IPS-NIHi11 (cell line): ENCODE data around the gene AP5M1.
A peak's percentile ranks its signal among the peaks of the same experiment; 100 is the strongest.
"Not testable (repeated sequence)": the region's sequence is repeated elsewhere in the genome, so short reads cannot be mapped to it uniquely, and the experiment has no call there.

Source experiments
- DNase-seq: peaks from one replicate; pipeline ENCODE4 v3.0.0; 2012; ENCODE audit warnings: mixed read lengths, low spot score

Gene AP5M1

DNA sequence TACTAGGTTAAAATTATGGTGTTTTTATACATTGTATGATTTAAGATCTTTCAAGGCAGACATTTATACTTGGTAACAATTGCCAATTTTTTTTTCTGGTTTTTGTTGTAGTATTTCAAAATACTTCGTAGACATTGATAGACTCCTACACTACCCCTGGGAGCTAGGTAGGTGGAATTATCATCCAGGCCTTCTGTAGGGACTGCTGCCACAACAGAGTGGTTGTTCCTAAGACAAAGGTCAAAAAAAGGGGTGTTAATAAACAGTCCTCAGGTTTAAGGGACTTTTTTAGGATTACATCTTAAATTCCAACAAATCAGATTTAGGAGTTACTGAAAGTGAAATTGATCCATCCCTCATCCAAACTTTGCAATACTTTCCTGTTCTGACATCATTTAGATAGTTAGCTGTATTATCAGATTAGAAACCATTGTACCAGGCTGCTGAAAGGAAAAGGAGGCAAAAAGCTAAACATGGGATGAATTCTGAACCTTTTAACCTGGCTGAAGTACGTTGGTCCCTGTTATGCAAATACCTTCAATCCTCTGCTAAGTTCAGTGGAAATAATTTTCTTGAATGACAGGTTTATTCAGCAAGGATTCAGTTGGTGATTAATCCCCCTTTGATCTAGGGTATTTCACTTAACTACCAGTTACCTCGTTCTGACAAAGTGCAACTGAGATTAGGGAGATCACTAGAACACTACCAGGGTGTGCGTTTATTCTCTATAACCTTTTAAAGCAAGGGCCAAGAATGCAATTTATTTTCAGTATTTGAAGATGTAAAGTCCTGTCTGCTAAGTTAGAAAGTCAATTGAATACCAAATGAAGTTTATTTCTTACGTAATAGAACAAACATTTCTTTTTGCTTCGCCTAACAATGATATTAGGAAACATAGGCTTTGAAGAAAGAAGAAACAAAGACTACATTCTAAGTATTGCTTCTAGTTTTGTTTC, 23.2 kb downstream of the AP5M1 start:
- no peak for DNase-seq

DNA sequence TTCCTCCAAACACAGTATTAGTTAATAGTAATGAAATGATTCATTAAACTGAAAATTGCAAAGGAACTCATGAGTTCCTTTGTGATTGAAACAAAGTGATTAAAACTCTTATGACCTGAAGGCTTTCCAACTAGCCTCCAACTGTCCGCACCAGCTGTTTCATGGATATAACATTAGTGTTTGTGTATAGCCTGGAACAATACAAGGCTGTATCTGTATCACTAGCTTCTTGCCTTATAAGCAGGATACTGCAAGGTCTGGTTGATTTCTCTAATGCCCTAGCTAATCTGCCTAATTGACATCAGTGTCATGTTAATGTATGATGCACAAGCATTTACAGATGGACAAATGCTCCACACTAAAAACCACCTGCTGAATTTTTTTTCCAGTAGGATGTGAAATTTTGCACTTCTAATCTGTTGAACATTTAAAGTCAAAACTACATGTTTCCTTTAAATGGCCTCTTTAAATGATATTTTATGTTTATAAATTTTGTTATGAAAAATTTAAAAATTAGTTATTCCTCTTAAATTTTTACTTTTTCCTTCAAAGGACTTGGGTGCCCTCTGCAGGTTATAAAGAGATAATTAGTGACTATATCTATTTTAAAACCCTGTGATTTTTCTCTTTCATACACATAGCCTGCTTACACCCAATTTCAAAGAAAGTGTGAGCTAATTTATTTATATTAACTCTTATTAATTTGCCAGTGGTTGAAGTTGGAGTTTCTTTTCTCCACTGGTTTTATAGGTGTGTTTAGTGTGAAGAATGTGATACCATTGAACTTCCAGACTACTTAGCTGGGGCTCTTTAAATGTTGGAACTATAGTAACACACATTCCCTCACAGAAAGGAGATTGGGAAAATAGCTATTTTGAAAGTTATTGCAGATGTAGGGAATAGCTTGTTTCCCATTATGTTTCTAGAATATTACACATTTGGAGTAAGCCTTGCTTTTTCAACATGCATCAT, 25.4 kb downstream of the AP5M1 start:
- no peak for DNase-seq

DNA sequence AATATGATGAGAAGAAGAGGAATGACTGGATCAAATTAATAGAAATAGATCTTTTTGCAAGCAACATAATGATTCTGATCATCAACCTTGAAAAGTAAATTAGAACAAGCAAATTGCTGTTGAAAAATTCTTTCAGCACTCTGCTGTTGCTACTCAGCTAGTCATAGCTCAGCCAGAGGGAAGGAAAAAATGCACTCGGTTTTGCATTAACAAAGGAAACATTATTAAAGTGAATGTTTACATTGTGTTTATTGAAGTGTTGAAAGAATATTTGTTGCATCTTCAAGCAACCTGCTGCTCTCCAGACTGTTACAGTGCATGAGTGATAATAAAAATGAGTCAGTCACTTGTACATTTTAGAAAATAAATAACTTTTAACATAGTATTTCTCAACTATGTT, 26.5 kb downstream of the AP5M1 start:
- DNase-seq, result no peak

DNA sequence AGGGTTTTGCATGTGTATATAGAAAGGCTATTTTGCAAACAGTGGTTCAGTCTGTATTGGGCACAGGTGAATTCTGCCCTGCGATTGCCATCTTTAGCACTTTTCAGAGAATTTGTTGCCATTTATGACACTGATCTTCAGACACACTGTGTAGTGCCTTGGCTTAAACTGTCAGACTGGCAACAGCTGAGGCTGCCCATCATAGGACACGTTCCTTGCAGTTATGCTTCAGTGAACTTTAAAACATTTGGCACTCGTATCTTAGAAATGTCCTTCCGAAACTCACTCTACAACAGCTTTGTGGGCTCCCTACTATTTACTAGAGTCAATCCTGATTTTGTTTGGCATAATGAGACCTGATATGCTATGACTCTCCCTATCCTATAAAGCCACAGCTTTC, 29.1 kb downstream of the AP5M1 start:
- DNase-seq, result no peak

DNA sequence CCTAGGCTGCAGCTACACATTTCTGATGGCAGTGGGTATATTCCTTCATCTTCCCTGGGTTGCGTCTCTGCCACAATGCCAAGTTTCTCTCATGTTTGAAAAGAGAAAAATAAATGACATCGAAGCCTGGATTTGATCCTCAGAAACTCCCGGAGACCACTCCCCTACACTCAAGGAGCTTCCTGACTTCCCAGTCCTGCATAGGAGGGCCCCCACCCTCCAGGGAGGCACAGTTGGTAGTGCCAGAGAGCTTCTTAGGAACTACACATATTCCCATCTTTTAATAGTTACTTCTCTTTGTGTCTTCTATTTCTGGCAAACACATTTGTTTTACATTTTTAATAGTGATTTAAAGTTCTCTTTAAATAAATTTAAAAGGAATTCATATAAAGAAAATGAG, 30.7 kb downstream of the AP5M1 start:
- DNase-seq, result no peak

DNA sequence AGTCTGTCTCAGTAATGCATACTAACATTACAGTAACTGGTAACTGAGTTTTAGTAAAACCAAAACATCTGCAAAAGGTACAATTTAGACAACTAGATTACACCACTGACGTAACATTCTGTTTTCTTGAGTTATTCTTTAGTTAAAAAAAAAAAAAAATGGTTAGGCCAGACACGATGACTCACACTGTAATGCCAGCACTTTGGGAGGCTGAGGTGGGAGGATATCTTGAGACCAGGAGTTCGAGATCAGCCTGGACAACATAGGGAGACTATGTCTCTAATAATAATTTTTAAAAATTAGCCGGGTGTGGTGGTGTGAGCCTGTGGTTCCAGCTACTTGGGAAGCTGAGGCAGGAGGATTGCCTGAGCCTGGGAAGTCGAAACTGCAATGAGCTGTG, 34.1 kb downstream of the AP5M1 start:
- no peak for DNase-seq

DNA sequence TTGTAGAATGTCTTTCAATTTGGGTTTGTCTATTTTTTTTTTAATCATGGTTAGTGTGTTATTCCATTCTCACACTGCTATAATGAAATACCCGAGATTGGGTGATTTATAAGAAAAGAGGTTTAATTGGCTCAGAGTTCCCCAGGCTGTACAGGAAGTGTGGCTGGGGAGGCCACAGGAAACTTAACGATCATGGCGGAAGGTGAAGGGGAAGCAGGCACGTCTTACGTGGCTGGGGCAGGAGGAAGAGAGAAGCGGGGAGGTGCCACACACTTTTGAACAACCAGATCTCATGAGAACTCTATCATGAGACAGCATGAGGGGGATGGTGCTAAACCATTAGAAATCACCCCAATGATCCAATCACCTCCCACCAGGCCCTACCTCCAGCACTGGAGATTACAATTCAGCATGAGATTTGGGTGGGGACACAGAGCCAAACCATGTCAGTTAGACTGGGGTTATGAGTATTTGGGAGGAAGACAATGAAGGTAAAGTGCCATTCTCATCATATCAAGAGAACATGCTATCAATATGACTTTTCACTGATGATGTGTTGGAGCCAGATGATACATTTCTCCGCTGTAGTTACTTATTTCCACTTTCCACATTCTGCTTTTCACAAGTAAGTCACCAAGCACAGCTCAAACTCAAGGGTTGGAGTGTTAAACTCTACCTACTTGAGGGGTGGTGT, 45.8 kb downstream of the AP5M1 start:
- no peak for DNase-seq

DNA sequence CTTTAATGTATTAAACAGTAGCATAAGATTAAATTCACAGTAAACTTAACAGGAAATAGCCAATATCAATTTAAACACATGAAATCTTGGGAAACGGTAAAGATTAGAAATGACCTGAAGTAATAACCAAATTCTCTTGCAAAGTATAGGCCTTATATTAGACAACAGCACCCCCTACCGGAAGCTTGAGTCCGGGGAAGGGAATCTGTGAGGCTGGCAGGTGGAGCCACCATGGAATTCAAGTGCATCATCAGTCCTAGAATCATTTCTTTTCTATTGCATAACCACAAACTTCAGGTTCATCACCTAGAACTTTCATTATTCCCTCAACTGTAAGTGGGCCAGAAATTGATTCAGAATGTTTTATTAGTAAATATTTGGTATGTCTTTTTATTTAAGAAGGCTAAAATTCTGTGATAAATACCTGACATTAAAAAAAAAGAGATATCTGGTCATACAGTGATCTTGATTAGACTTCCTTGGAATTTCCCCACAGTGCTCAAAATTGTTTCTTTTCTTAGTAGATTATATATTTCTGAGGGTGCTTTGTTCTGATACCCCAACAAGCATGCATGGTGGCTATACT, 48.6 kb downstream of the AP5M1 start:
- DNase-seq, result peak; percentile 73

DNA sequence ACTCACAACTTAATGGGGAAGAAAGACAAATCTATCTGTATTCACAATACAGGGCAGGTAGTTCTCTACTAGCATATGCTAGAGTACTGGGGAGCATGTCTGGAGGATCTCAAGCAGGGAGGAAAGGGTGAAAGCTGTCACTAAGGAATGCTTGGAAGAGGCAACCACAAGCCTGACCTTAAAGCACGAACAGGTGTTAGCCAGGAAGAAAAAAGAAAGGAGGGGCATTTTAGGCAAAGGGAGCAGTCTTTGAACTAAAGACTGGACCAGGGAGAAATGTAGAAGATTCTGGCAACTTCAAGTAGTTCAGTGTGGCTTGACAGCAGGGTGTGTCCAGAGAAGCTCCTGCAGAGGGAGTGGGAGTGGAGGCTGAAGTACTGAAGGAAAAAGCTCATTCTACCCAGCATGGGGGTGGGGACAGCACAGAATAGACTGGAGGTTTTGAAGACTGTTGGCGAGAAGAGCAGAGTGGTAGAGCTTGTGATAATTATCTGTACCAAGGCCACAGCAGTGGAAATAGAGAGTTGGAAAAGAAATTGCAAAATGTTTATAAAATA, 50.9 kb downstream of the AP5M1 start:
- no peak for DNase-seq

DNA sequence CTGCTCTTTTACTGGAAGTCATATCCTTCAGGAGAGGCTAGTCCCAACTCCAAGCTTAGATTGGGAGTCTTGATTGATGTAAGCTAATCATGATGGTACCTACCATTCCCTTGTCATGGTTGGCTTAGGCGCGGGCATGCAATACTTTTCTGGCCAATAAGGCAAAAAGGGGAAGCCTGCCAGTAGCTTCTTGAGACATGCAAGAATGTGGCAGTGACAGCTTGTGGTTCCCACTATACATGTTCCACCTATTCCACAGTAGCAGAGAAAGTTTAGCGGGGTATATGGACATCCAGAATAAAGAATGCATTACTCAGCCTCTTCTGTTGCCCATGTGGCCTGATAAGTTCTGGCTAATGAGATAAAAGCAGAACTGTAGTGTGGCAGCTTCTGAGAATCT, 55.0 kb downstream of the AP5M1 start:
- no peak for DNase-seq

DNA sequence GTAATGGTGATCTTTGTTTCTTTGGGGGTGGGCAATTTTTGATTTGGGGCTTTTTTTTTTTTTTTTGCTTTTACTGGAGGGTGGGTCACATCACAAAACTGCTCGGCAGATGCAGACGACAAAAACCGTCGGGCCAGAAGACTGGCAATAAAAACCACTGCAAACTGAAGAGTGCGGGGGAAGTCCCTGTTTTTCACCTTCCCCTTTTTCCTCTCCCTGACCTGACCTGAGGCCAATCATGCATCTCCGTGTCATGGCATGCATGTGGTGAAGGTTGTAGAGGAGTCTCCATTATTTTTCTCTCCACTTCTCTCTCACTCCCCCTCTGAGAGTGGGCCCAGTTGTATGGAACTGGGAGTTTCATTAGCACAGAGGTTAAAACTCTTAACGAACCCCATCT, 57.5 kb downstream of the AP5M1 start:
- no peak for DNase-seq

DNA sequence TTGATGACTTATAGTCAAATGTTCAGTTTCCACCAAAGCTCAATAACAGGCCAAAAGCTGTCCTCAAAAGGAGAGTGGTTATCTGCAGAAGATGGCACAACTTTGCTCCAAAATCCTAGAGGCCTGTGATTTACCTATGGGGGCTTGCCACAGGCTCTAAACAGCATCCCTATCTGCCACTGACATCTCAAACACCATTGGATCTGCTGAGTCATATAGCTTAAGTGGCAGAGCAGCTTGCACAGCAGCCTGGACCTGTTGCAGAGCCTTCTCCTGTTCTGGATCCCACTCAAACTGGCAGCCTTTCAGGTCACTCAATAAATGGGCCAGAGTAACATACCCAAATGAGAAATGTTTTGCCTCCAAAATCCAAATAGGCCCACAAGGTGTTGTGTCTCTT, 61.1 kb downstream of the AP5M1 start:
- no peak for DNase-seq

DNA sequence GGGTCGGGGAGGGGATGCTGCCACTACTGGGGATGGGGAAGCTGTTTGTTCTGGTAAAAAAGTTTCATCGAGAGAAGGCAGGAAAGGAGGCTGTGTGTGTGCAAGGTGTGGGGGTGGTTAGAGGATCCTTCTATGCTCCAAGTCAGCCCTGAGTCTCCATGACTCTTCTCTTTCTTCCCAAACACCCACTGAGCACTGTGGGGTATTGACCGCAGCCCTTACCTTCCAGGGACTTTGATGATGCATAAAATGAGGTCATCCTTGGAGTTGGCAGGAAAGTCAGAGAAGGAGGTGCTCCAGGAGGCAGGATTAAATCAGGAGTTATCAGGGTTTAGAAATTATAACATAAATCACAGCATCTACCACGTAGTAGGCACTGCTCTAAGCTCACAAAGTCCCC, 63.7 kb downstream of the AP5M1 start:
- not testable (repeated sequence) for DNase-seq

DNA sequence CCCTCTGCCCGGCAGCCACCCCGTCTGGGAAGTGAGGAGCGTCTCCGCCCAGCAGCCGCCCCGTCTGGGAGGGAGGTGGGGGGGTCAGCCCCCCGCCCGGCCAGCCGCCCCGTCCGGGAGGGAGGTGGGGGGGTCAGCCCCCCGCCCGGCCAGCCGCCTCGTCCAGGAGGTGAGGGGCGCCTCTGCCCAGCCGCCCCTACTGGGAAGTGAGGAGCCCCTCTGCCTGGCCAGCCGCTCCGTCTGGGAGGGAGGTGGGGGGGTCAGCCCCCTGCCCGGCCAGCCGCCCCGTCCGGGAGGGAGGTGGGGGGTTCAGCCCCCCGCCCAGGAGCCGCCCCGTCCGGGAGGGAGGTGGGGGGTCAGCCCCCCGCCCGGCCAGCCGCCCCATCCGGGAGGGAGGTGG, 65.0 kb downstream of the AP5M1 start:
- not testable (repeated sequence) for DNase-seq

DNA sequence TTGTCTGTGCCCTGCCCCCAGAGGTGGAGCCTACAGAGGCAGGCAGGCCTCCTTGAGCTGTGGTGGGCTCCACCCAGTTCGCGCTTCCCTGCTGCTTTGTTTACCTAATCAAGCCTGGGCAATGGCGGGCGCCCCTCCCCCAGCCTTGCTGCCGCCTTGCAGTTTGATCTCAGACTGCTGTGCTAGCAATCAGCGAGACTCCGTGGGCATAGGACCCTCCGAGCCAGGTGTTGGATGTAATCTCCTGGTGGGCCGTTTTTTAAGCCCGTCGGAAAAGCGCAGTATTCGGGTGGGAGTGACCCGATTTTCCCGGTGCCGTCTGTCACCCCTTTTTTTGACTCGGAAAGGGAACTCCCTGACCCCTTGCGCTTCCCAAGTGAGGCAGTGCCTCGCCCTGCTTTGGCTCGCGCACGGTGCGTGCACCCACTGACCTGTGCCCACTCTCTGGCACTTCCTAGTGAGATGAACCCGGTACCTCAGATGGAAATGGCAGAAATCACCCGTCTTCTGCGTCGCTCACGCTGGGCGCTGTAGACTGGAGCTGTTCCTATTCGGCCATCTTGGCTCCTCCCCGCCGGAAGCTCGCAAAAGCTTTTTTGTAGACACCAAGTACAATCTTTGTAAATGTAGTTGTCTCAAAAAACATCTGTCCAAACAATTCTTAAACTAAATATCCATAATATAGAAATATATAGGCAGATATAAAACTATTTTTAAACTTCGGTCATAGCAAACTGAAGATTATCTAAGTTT, 75.0 kb downstream of the AP5M1 start:
- DNase-seq, result not testable (repeated sequence)

DNA sequence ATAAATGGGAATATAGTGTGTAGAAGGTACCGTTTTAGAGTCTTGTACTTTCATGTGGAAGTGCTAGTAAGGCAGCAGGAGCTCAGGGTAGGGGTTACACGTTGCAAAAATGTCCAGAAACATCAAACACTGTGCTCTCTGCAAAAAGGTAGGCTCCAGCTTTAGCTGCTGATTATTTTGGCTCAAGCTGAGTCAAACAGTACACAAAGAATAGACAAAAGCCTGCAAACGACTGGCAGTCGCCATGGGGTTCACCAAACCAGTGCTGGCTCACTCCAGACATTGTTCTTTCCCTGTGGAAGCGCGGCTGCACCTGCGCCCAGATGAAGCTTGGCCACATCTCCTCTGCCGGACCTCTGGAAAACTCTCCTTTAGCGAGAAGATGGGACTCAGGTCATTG, 76.3 kb downstream of the AP5M1 start:
- no peak for DNase-seq

DNA sequence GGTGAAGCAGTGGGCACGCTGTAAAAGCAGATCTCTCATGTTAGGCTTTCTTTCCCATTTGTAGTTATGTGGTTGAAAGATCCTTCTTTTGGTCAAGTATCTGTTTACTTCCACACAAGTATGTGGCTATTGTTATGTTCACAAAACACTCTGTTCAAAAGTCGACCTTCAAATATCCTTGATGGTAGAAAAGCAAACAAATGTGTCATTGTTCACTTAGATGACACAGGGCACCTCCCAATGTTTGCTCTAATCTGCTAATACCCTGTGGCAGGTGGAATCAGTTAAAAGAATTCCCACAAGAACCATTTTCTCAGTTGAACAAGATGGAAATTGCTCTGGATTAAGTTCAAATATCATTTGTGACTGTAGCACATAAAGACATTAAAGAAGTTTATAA, 78.0 kb downstream of the AP5M1 start:
- DNase-seq, result no peak
